SH-SY5Y (cell line): Measurements from ENCODE around the gene DNM3.

ENCODE experiments used
- GATA2 ChIP-seq: IDR thresholded peaks from 2 replicates; pipeline ENCODE4 v1.6.1; 2011; ENCODE audit warnings: mild to moderate bottlenecking, low read depth, low read length
- GATA3 ChIP-seq: IDR thresholded peaks from 2 replicates; pipeline ENCODE4 v1.6.1; 2011; ENCODE audit warnings: low read depth, mild to moderate bottlenecking, low read length, moderate library complexity

The DNM3 gene

DNA sequence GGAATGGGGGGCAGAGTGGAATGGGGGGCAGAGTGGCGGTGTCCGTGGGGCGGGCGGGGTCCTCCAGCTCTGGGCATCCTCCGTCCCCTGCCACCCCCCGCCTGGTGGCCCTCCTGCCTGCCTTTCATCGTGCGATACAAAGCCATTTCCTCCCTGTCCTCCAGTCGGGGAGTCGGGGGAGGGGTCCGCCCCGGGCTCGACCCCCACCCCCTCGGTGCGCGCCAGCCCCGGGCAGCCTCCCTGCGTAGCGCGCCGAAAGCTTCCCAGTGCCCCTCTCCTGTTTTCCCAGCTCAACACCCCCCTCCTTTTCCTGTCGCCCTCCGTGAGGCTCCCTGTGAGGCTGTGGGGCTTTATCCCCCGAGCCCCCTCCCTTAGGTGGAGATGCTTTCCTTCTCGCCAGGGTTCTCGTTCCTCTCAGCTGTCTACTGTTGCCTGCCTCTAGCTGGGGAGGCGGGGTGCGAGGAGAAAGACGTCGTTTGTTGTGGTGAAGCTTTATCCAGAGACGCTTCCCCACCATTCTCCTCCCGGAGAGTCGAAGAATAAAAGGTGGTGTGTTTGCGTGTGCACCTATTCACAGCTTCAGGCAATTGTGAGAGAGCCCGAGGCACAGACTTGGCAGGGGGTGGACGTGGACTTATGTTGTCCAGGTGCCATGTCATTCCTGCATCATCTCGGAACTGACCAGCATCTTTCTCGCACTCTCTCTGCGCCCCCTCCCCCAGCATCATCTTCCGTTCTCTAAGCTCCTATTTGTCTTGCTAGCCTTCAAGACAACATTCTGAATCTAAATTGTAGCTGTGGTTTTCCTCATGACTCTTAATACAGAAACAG, 848 bp downstream of the DNM3 start:
- TF ChIP-seq GATA2 (no peak), GATA3 (no peak)

DNA sequence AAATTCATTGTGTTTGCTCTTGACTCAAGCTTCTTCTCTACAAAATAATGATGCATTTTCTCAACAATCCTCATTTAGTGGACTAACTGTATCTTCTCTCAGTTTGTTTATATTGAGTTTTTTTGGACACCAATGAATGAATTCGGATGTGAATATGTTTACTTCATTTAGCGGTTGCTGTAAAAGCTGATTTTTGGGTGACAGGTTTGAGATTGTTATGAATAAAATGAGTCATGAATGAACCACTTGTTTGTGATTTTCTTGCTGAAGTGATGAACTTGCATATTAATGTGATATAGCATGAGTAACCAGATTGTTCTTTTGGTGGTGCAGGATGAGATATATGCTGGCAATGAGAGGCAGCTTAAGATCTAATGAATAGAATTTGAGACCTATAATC, 3.1 kb downstream of the DNM3 start:
- TF ChIP-seq GATA2 (no peak), GATA3 (no peak)

DNA sequence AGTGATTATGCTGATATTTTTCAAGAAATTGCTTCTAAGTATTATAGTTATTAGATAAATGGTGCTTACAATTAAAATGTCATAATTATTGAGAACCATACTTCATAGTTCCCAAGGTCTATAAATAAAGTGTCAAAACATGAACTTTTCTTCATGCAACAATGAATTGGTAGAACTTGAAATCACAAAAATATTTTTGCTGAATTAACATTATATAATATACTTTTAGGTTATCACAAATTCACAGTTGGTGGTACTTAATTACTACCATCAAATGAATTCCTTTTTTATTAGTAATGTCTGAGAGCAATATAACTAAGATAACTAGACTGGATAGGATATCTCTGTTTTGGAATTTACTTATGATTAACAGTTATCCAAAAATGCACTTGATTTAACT, 4.7 kb downstream of the DNM3 start:
- TF ChIP-seq GATA3 = no peak
- TF ChIP-seq GATA2 = no peak

GRCh38 chr1:171849245-171849898, 8.1 kb downstream of the DNM3 start:
- TF ChIP-seq GATA3 (no peak), GATA2 (no peak)

- no peak for TF ChIP-seq GATA3
- TF ChIP-seq GATA2 = no peak
These were observed 9.5 kb downstream of the DNM3 start for GRCh38 chr1:171850651-171851350.

DNA sequence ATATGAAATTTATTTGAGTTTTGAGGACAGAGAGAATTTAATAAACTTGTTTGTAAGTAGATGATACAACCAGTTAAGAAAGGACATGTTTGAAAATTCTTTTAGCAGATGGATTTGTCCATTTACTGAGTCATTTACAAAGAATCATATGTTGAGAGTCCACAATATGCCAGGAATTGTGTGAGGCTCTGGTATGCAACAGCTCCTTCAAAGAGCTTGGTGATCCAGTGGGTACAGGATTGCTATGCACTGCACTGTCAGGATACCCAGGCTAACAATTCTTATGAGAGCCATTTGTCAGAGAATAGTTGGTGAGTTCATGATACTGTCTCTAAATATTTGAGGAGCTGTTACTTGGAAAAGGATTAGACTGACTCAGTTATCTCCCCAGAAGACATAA, 11.0 kb downstream of the DNM3 start:
- TF ChIP-seq GATA2 (no peak), GATA3 (no peak)

GRCh38 chr1:171855381-171855780, 14.1 kb downstream of the DNM3 start:
- TF ChIP-seq GATA2 (no peak), GATA3 (no peak)

- TF ChIP-seq GATA3 (no peak), GATA2 (no peak)
These were observed 17.4 kb downstream of the DNM3 start for GRCh38 chr1:171858696-171859095.

GRCh38 chr1:171860696-171861095, 19.4 kb downstream of the DNM3 start:
- TF ChIP-seq GATA3 = no peak
- TF ChIP-seq GATA2 = no peak

GRCh38 chr1:171863531-171863930, 22.2 kb downstream of the DNM3 start:
- no peak for TF ChIP-seq GATA2
- no peak for TF ChIP-seq GATA3

DNA sequence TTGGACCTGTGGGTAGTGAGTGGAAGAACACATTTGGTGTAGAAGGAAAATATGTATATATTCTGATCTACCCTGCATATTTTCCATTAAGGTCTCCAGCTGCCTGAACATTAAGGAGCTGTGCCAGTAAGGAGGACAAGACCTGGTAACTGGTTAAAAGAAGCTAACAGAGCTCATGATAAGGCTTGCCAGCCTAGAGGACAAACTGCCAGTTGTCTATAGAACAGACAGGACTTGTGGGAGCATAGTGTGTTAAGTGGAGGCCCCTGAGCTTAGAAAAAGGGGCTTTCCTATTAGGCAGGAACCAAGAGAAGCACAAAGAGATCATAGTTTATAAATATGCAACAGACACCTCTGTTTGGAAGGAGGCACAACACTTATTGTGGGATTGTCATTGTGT, 23.0 kb downstream of the DNM3 start:
- TF ChIP-seq GATA2 = no peak
- TF ChIP-seq GATA3 = no peak

DNA sequence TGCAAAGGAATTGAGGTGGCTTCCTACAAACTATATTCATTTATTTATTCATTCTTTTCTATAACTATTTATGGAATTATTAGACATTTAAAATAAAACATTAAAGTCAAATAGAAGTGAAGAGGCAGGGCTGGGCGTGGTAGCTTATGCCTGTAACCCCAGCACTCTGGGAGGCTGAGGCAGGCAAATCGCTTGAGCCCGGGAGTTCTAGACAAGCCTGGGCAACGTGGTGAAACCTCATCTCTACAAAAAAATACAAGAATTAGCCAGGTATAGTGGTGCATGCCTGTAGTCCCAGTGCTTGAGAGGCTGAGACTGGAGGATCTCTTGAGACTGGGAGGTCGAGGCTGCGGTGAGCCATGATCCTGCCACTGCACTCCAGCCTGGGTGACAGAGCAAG, 23.8 kb downstream of the DNM3 start:
- TF ChIP-seq GATA2 = no peak
- no peak for TF ChIP-seq GATA3

DNA sequence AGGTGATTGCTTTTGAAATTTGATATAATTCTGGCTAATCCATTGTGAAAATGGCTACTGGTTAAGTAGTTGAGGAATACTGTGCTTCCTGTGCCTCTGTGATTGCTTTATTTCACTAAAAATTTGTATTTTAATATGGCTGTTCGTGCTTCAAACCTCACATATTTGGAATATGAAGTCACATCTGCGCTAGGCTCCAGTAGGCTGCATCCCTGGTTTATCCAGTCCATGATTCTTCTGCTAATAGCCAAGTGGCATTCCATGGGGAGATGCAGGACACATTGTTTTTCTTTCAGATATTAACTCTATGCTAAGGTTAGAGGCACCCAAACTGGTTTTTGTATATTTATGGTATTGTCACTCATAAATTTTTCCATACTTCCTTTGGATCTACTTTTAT, 25.9 kb downstream of the DNM3 start:
- TF ChIP-seq GATA2 = no peak
- no peak for TF ChIP-seq GATA3

DNA sequence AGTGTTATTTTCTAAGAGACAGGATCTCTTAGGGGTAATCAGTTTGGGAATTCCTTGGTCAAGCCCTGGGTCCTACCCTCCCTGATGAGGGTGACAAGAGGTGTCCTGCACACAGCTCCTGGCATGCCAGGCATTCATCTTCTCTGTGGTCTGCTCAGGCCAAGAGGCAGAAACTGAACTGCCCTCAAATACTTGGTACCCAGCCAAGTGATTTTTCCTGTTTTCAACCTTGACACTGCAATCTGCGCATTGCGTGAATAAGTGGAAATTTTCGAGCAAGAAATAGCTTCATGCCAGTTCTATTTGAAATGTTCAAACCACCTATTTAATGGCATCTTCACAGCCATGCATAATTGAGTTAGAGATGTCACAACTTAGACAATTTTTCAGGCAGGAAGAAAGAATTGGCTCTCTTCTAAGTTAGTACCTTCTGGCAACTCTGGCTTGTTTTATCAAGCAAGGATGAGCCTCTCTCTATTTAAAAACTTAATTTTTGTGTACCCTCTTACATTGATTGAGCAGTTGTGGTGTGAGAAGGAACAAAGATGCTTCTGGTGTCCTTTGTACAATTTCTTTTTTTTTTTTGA, 27.0 kb downstream of the DNM3 start:
- no peak for TF ChIP-seq GATA2
- TF ChIP-seq GATA3 = no peak
